Sigmoid colon (tissue), 7 donors: ENCODE results near the gene LPCAT2. TPM values are rescaled to one million over a fixed set of nuclear protein-coding genes. Genes with fewer than 3 reads are reported as not detected.

Experiments
- DNase-seq: peaks from one replicate; pipeline ENCODE4 v3.0.0-alpha.2; 2019
- H3K27ac ChIP-seq, 4 donors: fragments of 200-600 bp; sonication (generic); one replicate each; pipeline ENCODE4 v1.5.1; 2016 to 2019; ENCODE audit warnings: mild to moderate bottlenecking in 1 of 4
- H3K27me3 ChIP-seq, 3 donors: fragments of 200-600 bp; sonication (generic); one replicate each; pipeline ENCODE4 v1.5.1; 2019; ENCODE audit warnings: mild to moderate bottlenecking in 1 of 3
- H3K36me3 ChIP-seq, 4 donors: fragments of 200-600 bp; sonication (generic); one replicate each; pipeline ENCODE4 v1.5.1; 2016 to 2019
- H3K4me1 ChIP-seq, 4 donors: fragments of 200-600 bp; sonication (generic); one replicate each; pipeline ENCODE4 v1.5.1; 2017 to 2019
- H3K4me3 ChIP-seq, 4 donors: fragments of 200-600 bp; sonication (generic); one replicate each; pipeline ENCODE4 v1.5.1; 2017 to 2019; ENCODE audit warnings: mild to moderate bottlenecking in 2 of 4, moderate library complexity in 1 of 4
- H3K9me3 ChIP-seq, 4 donors: fragments of 200-600 bp in 3 of 4; sonication (generic) in 3 of 4; one replicate each; pipeline versions ENCODE4 v1.5.1 to v1.6.1; 2013 to 2019
- EP300 ChIP-seq, 4 donors: sonication (generic); formaldehyde crosslinking; IDR thresholded peaks; one replicate each; pipeline ENCODE4 v1.6.1; 2017; ENCODE audit warnings: antibody characterized with exemption in 4 of 4
- POLR2A ChIP-seq, 2 donors: fragments of 450-650 bp; IDR thresholded peaks; one replicate each; pipeline ENCODE4 v1.6.1; 2016; ENCODE audit warnings: antibody characterized with exemption in 2 of 2, mild to moderate bottlenecking in 2 of 2, moderate library complexity in 2 of 2
- POLR2AphosphoS5 ChIP-seq, 4 donors: sonication (generic); formaldehyde crosslinking; IDR thresholded peaks; one replicate each; pipeline ENCODE4 v1.6.1; 2017; ENCODE audit warnings: antibody characterized with exemption in 4 of 4
- WGBS, 2 donors: extraction: QIAGEN DNeasy Blood & Tissue Kit; methylation state at CpG; one replicate each; pipeline ENCODE4 v1.1.7; 2013; 5-methylcytosine and 5-hydroxymethylcytosine counted together
- intact Hi-C: fragments of 100-400 bp; cut with DNase I; formaldehyde crosslinking; loops from one replicate; pipeline ENCODE4 v1.15.1; 2023
- polyA plus RNA-seq, 3 donors: library from polyadenylated mRNA; stranded (reverse); fragments of 200-250 nt; gene quantifications; one replicate each; pipeline ENCODE4 v1.2.3, GENCODE V29; 2013
- total RNA-seq, 4 donors: library from RNA; depleted of rRNA; stranded (reverse); fragments of >200 nt; gene quantifications; one replicate each; pipeline ENCODE4 v1.1.0, GENCODE V29; 2016
- TF ChIP-seq, protein P1 (sequence below), 4 experiments: fragments of 450-650 bp in 3 of 4; fragments of 200-600 bp in 1 of 4; IDR thresholded peaks; one replicate each; pipeline ENCODE4 v1.5.1; 2016 to 2019; ENCODE audit warnings: antibody characterized with exemption in 4 of 4, mild to moderate bottlenecking in 3 of 4, moderate library complexity in 2 of 4
- donor health status: healthy with polysubstance abuse.
- donor health status: Bipolar disorder and iron deficiency.
- donor health status: healthy.

LPCAT2 gene
- total and polyA plus RNA-seq, 7 donors: 1.2 to 12.8 (median 6.6) TPM

- Histone ChIP-seq H3K4me1 (peaks cover 0 to 50% (median 34%) of the 10 kb centered on the region in 4 donors), H3K9me3 (no peaks in the 10 kb centered on the region), H3K27ac (no peak overlapping the region), H3K4me3 (no peak overlapping the region), H3K36me3 (no peaks in the 10 kb centered on the region), H3K27me3 (no peaks in the 10 kb centered on the region)
- intact Hi-C loops: no loop called here
- TF ChIP-seq, protein P1, sequence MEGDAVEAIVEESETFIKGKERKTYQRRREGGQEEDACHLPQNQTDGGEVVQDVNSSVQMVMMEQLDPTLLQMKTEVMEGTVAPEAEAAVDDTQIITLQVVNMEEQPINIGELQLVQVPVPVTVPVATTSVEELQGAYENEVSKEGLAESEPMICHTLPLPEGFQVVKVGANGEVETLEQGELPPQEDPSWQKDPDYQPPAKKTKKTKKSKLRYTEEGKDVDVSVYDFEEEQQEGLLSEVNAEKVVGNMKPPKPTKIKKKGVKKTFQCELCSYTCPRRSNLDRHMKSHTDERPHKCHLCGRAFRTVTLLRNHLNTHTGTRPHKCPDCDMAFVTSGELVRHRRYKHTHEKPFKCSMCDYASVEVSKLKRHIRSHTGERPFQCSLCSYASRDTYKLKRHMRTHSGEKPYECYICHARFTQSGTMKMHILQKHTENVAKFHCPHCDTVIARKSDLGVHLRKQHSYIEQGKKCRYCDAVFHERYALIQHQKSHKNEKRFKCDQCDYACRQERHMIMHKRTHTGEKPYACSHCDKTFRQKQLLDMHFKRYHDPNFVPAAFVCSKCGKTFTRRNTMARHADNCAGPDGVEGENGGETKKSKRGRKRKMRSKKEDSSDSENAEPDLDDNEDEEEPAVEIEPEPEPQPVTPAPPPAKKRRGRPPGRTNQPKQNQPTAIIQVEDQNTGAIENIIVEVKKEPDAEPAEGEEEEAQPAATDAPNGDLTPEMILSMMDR (IDR thresholded peaks at IDR 0.05): no peak
- no peak for TF ChIP-seq EP300 (IDR thresholded peaks at IDR 0.05)
- no peak for TF ChIP-seq POLR2A (IDR thresholded peaks at IDR 0.05)
- TF ChIP-seq POLR2AphosphoS5 (IDR thresholded peaks at IDR 0.05): no peak
- no peak for DNase-seq
- 67 to 86% methylated on average over 4 of the region's 4 CpGs for WGBS, 2 donors
These were observed 63.6 kb downstream of the LPCAT2 start for GRCh38 chr16:55572439-55572838.

GRCh38 chr16:55574811-55575210 lies 65.9 kb downstream of the LPCAT2 start:
- intact Hi-C loops: no loop called here
- Histone ChIP-seq H3K36me3 (peaks cover 0 to 9% (median 0%) of the 10 kb centered on the region in 4 donors), H3K9me3 (no peaks in the 10 kb centered on the region), H3K4me3 (no peak overlapping the region), H3K27me3 (no peaks in the 10 kb centered on the region), H3K4me1 (peaks cover 0 to 30% (median 20%) of the 10 kb centered on the region in 4 donors), H3K27ac (no peak overlapping the region)
- TF ChIP-seq, protein P1 (IDR thresholded peaks at IDR 0.05): no peak
- TF ChIP-seq POLR2A (IDR thresholded peaks at IDR 0.05): no peak
- no peak for TF ChIP-seq EP300 (IDR thresholded peaks at IDR 0.05)
- TF ChIP-seq POLR2AphosphoS5 (IDR thresholded peaks at IDR 0.05): no peak
- DNase-seq: no peak
- 53 to 86% methylated on average over 2 of the region's 2 CpGs for WGBS, 2 donors

GRCh38 chr16:55575496-55575895 lies 66.6 kb downstream of the LPCAT2 start:
- no peaks in the 10 kb centered on the region for H3K27me3 ChIP-seq
- no peak overlapping the region for H3K4me3 ChIP-seq
- H3K27ac ChIP-seq: peak overlapping the region in 2 of 4 donors; percentile 23 to 27
- 79 to 87% methylated on average over 1 of the region's 1 CpG for WGBS, 2 donors
- TF ChIP-seq EP300 (IDR thresholded peaks at IDR 0.05) (no peak), POLR2AphosphoS5 (IDR thresholded peaks at IDR 0.05) (peak in 2 of 4 donors; percentile 51 to 58), POLR2A (IDR thresholded peaks at IDR 0.05) (no peak)
- TF ChIP-seq, protein P1 (IDR thresholded peaks at IDR 0.05): no peak
- DNase-seq: no peak
- intact Hi-C loops: no loop called here
- peaks cover 0 to 29% (median 20%) of the 10 kb centered on the region in 4 donors for H3K4me1 ChIP-seq
- peaks cover 0 to 9% (median 0%) of the 10 kb centered on the region in 4 donors for H3K36me3 ChIP-seq
- H3K9me3 ChIP-seq: no peaks in the 10 kb centered on the region

DNA sequence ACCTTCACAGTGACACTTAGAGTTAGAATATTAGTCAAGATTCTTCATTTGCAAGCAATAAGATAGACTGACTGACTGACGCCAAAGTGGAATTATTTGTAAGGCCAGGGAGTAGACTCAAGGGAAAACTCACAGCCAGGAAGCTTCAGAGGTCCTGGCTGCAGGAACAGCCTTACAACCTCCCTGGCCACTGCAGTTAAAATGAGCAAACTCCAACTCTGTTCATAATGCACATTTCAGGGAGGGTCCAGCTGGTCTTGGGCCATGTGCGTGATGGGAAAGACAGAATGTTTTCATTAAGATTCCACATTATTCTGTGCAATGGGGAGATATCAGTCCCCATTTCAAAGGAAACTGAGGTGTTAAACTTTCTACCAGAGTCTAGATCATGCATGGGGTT lies 67.5 kb downstream of the LPCAT2 start:
- H3K9me3 ChIP-seq: no peaks in the 10 kb centered on the region
- intact Hi-C loops: no loop called here
- H3K4me1 ChIP-seq: peaks cover 0 to 27% (median 20%) of the 10 kb centered on the region in 4 donors
- 90 to 96% methylated on average over 2 of the region's 2 CpGs for WGBS, 2 donors
- H3K4me3 ChIP-seq: no peak overlapping the region
- TF ChIP-seq, protein P1 (IDR thresholded peaks at IDR 0.05): no peak
- no peak for TF ChIP-seq POLR2AphosphoS5 (IDR thresholded peaks at IDR 0.05)
- TF ChIP-seq EP300 (IDR thresholded peaks at IDR 0.05): no peak
- no peak for TF ChIP-seq POLR2A (IDR thresholded peaks at IDR 0.05)
- peak; percentile 34 for DNase-seq
- no peak overlapping the region for H3K27ac ChIP-seq
- H3K27me3 ChIP-seq: no peaks in the 10 kb centered on the region
- peaks cover 0 to 9% (median 0%) of the 10 kb centered on the region in 4 donors for H3K36me3 ChIP-seq

GRCh38 chr16:55577887-55578286 lies 69.0 kb downstream of the LPCAT2 start:
- TF ChIP-seq EP300 (IDR thresholded peaks at IDR 0.05) (no peak), POLR2AphosphoS5 (IDR thresholded peaks at IDR 0.05) (no peak), POLR2A (IDR thresholded peaks at IDR 0.05) (no peak)
- TF ChIP-seq, protein P1 (IDR thresholded peaks at IDR 0.05): no peak
- Histone ChIP-seq H3K4me1 (peaks cover 0 to 27% (median 20%) of the 10 kb centered on the region in 4 donors), H3K27me3 (no peaks in the 10 kb centered on the region), H3K36me3 (peaks cover 0 to 9% (median 0%) of the 10 kb centered on the region in 4 donors), H3K27ac (no peak overlapping the region), H3K9me3 (no peaks in the 10 kb centered on the region), H3K4me3 (no peak overlapping the region)
- intact Hi-C loops: no loop called here
- no peak for DNase-seq
- 80 to 90% methylated on average over 3 of the region's 3 CpGs for WGBS, 2 donors
